Stimulated activated memory B cell treated with anti-CD40 and anti-IgM and Interleukin-4, amounts not matched to agents 10 μg/mL and 1 μg/mL and 100 μg/mL, for 72 hours (primary cell): ENCODE data around the gene MAN2A1.

Experiments
- ATAC-seq: fragments of 150-1000 bp; cut with Tn5 transposase; 2 replicates; pipeline ENCODE4 v1.10.0; 2021
- H3K27ac Mint-ChIP-seq: one replicate; pipeline ENCODE4 v1.8.0; 2022; ENCODE audit warnings: mild to moderate bottlenecking, mixed read lengths
- H3K27me3 Mint-ChIP-seq: one replicate; pipeline ENCODE4 v1.8.0; 2022; ENCODE audit warnings: mixed read lengths
- H3K36me3 Mint-ChIP-seq: one replicate; pipeline ENCODE4 v1.8.0; 2022; ENCODE audit warnings: mixed read lengths
- H3K4me1 Mint-ChIP-seq: one replicate; pipeline ENCODE4 v1.8.0; 2022; ENCODE audit warnings: mixed read lengths
- H3K4me3 Mint-ChIP-seq: one replicate; pipeline ENCODE4 v1.8.0; 2022; ENCODE audit warnings: mild to moderate bottlenecking, moderate library complexity, mixed read lengths
- H3K9me3 Mint-ChIP-seq: one replicate; pipeline ENCODE4 v1.8.0; 2022; ENCODE audit warnings: mixed read lengths

MAN2A1 gene

DNA sequence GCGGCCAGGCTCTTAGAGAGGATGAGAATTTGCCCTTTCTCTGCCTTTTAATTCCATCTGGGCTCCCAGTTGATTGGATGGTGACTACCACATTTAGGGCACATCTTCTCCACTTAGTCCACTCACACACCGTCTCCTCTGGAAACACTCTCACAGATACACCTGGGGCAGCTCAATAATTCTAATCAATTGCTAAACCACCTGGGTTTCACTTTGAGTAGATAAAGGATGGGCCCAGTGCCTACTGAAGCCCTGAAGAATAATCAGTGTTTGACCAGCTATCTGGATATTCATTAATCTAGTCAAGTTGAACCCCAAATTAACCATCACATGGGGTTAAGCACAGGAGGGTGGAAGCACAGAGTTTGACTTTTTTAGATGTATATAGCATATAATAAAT, 19.1 kb downstream of the MAN2A1 start:
- Mint-ChIP-seq H3K9me3 (no peaks in the 10 kb centered on the region), H3K4me1 (peaks cover 70% of the 10 kb centered on the region), H3K27me3 (no peaks in the 10 kb centered on the region), H3K27ac (no peak overlapping the region), H3K36me3 (peaks cover 38% of the 10 kb centered on the region), H3K4me3 (no peak overlapping the region)
- ATAC-seq, result no peak

DNA sequence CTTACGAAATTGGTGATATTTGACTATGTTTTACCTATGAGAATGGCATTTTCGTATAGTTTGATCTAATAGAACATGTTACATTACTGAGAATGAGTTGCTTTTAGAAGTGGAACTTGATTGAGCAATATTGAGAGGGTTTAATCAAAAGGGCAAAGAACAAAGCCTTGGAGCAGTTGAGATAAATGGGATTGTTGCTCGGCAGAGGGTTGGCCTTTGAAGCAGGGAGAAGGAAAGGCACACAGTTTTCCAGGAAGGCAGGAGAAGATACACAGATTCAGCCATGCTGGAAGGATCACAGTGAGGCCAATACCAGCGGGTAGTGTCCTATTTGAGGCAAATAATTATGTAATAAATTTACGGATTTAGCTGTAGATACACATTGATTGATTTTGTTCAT, 19.5 kb downstream of the MAN2A1 start:
- H3K27ac Mint-ChIP-seq, result no peak overlapping the region
- no peaks in the 10 kb centered on the region for H3K27me3 Mint-ChIP-seq
- peaks cover 70% of the 10 kb centered on the region for H3K4me1 Mint-ChIP-seq
- ATAC-seq, result no peak
- H3K9me3 Mint-ChIP-seq, result no peaks in the 10 kb centered on the region
- peaks cover 39% of the 10 kb centered on the region for H3K36me3 Mint-ChIP-seq
- H3K4me3 Mint-ChIP-seq, result no peak overlapping the region

DNA sequence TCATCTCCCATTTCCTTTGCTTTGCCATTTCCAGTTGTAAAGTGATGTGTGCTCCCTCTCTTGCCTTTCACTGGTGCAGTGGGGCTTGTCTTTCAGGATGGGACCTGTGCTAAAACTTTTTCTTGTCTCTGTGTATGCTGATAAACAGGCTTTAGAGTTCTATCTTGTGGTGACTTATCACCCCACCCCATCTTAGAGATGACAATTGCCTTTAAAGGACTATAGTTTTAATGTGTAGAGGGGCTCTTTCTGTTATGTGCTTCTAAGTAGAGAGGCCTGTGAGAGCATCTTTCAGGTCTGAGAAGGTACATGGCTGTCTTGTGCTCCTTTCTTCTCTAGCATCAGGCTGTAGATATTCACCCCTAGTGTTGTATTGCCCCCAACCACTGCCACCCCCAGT, 21.9 kb downstream of the MAN2A1 start:
- H3K9me3 Mint-ChIP-seq, result no peaks in the 10 kb centered on the region
- no peak overlapping the region for H3K27ac Mint-ChIP-seq
- ATAC-seq, result no peak
- no peak overlapping the region for H3K4me3 Mint-ChIP-seq
- peaks cover 52% of the 10 kb centered on the region for H3K4me1 Mint-ChIP-seq
- H3K36me3 Mint-ChIP-seq, result peaks cover 40% of the 10 kb centered on the region
- H3K27me3 Mint-ChIP-seq, result no peaks in the 10 kb centered on the region

DNA sequence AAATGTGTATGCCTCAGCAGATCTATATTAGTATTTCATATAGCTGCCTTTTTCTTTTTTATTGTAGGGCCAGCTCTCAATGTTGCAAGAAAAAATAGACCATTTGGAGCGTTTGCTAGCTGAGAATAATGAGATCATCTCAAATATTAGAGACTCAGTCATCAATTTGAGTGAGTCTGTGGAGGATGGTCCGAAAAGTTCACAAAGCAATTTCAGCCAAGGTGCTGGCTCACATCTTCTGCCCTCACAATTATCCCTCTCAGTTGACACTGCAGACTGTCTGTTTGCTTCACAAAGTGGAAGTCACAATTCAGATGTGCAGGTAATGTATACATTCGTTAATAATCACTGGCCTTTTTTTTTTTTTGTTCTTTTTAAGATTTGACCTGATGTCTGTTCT, 23.7 kb downstream of the MAN2A1 start:
- Mint-ChIP-seq H3K27me3 (no peaks in the 10 kb centered on the region), H3K36me3 (peaks cover 44% of the 10 kb centered on the region), H3K4me1 (peaks cover 35% of the 10 kb centered on the region), H3K4me3 (no peak overlapping the region), H3K9me3 (no peaks in the 10 kb centered on the region), H3K27ac (no peak overlapping the region)
- ATAC-seq, result no peak

DNA sequence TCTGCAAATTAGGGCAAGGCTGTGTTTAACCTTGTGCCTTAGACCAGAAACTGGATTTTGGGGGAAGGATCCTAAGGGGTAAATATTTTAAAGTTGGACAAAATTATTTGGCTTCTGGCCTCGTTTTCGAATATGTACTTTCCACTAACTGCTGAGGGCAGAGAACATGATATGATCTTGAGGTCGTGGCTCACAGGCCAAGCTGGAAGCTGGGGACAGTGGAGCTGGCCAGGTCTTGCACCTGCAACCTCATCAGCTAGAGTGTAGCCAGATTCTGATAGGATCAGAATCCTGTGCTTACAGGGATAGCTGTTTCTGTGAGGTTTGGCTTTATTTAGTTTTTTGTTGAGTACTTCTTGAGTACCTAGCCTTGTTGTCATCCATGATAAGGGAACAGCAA, 24.9 kb downstream of the MAN2A1 start:
- no peak overlapping the region for H3K27ac Mint-ChIP-seq
- H3K27me3 Mint-ChIP-seq, result no peaks in the 10 kb centered on the region
- no peaks in the 10 kb centered on the region for H3K9me3 Mint-ChIP-seq
- no peak for ATAC-seq
- peaks cover 23% of the 10 kb centered on the region for H3K4me1 Mint-ChIP-seq
- no peak overlapping the region for H3K4me3 Mint-ChIP-seq
- H3K36me3 Mint-ChIP-seq, result peaks cover 39% of the 10 kb centered on the region

DNA sequence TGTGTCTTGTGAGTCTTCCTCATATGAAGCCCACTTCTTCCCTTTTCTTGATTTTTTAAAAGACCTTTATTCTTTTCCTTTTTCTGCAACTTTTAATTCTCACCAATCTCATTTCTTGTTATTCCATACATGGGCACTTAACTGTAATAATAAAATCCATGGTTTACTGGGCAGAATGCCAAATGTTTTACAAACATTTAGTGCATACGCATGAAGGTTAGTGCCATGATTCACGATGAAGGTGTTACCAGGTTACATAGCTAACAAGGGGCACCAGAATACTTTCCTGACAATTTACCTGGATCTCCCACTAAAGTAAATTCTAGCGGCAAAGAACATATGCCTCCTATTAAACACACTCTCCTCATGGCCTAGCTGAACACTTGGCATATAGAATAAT, 28.5 kb downstream of the MAN2A1 start:
- Mint-ChIP-seq H3K27ac (no peak overlapping the region), H3K9me3 (no peaks in the 10 kb centered on the region), H3K4me3 (no peak overlapping the region), H3K36me3 (peaks cover 56% of the 10 kb centered on the region), H3K4me1 (peaks cover 14% of the 10 kb centered on the region), H3K27me3 (no peaks in the 10 kb centered on the region)
- ATAC-seq, result no peak

DNA sequence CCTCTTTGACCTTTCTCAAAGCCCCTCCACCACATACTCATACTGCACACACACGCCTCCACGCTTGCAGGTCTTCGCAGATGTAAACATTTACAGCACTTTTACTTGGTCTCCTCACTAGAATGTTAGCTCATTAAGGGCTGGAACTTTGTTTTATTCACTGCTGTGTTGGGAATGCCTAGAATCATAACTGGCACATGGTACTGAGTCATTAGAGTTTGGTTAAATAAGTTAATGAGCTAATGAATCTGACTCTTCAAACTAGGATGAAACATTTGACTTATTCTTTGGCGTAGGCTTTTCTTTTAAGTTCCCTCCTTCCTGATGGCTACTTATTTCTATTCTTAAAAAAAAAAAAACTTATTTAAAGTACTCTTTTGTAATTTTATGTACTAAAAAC, 28.9 kb downstream of the MAN2A1 start:
- no peak for ATAC-seq
- Mint-ChIP-seq H3K4me1 (peaks cover 19% of the 10 kb centered on the region), H3K27me3 (no peaks in the 10 kb centered on the region), H3K4me3 (no peak overlapping the region), H3K27ac (no peak overlapping the region), H3K9me3 (no peaks in the 10 kb centered on the region), H3K36me3 (peaks cover 58% of the 10 kb centered on the region)

DNA sequence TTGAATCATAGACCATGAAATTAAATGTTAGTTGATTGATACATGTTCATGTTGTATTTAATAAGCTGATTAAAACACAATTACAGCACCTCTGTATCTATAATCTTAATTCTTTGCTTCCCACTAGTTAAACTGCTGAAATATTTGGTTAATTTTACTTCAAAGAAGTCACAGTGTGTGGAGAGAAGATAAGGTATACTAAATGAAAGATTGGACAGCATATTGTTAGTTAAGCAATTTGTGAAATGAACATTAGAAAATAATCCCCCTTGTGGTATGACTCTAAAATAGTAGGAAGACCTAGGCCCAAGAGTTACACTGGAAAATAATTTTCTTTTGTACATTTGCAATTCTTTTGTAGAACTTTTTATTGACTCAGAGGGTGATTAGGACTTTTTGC, 30.3 kb downstream of the MAN2A1 start:
- Mint-ChIP-seq H3K27me3 (no peaks in the 10 kb centered on the region), H3K36me3 (peaks cover 52% of the 10 kb centered on the region), H3K4me1 (peaks cover 22% of the 10 kb centered on the region), H3K9me3 (no peaks in the 10 kb centered on the region), H3K27ac (no peak overlapping the region), H3K4me3 (no peak overlapping the region)
- ATAC-seq, result no peak

DNA sequence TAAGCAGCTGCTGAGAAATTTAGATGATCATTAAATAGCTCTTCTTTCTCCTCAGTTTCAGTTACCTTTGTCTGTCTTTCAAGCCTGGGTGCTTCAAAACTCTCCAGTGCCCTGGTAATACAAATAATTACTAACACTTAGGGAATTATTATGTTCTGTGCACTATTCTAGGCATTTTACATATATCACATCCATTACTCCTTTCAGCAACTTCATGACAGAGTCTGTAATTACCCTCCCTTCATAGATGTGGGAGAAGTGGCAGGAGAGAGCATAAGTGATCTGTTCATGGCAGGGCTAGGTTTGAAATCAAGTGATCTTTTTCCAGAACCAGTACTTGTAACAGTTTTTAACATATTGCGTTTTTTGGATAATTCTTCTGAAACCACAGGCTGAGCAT, 32.0 kb downstream of the MAN2A1 start:
- peaks cover 28% of the 10 kb centered on the region for H3K4me1 Mint-ChIP-seq
- peaks cover 52% of the 10 kb centered on the region for H3K36me3 Mint-ChIP-seq
- no peak for ATAC-seq
- no peak overlapping the region for H3K4me3 Mint-ChIP-seq
- H3K9me3 Mint-ChIP-seq, result no peaks in the 10 kb centered on the region
- no peak overlapping the region for H3K27ac Mint-ChIP-seq
- no peaks in the 10 kb centered on the region for H3K27me3 Mint-ChIP-seq

DNA sequence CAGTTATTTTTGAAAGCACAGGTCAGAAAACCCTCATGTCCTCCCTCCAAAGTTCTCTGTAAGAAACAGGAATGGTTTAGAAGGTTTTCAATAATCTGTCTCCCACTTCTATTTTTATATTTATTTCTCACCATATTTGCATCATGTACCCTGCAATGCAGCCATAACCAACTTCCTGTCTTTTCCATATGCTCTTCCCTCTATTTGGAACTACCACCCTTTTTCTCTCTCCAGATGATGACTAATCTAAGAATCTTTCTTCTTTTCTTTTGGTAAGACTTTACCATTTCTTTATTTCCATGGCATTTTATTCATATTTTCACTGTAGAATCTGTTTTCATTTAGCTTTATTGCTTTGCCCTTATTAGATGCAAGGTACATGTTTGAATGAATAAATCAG, 33.9 kb downstream of the MAN2A1 start:
- H3K4me1 Mint-ChIP-seq, result peaks cover 36% of the 10 kb centered on the region
- H3K36me3 Mint-ChIP-seq, result peaks cover 43% of the 10 kb centered on the region
- no peak for ATAC-seq
- no peaks in the 10 kb centered on the region for H3K9me3 Mint-ChIP-seq
- H3K4me3 Mint-ChIP-seq, result no peak overlapping the region
- no peaks in the 10 kb centered on the region for H3K27me3 Mint-ChIP-seq
- no peak overlapping the region for H3K27ac Mint-ChIP-seq

DNA sequence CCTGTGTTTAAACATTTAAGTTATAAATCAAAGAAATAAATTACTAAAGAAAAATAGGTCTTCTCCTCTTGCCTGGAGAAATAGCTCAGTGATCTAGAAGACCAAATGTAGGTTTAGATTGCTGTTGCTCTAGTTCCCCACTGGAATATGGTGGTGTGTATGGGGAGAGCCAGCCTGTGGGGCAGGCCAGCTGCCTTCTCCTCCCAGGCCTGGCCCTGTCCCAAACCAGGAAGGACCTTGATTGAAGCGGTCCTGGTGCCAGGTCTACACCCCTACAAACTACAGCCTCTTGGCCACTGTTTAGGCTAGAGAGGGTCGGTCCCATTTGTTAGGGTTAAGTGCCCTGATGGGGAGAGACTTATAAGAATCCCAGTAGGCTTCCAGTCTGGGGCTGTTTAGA, 35.4 kb downstream of the MAN2A1 start:
- H3K27me3 Mint-ChIP-seq, result no peaks in the 10 kb centered on the region
- ATAC-seq, result no peak
- peaks cover 36% of the 10 kb centered on the region for H3K4me1 Mint-ChIP-seq
- H3K9me3 Mint-ChIP-seq, result no peaks in the 10 kb centered on the region
- peaks cover 40% of the 10 kb centered on the region for H3K36me3 Mint-ChIP-seq
- no peak overlapping the region for H3K27ac Mint-ChIP-seq
- no peak overlapping the region for H3K4me3 Mint-ChIP-seq

DNA sequence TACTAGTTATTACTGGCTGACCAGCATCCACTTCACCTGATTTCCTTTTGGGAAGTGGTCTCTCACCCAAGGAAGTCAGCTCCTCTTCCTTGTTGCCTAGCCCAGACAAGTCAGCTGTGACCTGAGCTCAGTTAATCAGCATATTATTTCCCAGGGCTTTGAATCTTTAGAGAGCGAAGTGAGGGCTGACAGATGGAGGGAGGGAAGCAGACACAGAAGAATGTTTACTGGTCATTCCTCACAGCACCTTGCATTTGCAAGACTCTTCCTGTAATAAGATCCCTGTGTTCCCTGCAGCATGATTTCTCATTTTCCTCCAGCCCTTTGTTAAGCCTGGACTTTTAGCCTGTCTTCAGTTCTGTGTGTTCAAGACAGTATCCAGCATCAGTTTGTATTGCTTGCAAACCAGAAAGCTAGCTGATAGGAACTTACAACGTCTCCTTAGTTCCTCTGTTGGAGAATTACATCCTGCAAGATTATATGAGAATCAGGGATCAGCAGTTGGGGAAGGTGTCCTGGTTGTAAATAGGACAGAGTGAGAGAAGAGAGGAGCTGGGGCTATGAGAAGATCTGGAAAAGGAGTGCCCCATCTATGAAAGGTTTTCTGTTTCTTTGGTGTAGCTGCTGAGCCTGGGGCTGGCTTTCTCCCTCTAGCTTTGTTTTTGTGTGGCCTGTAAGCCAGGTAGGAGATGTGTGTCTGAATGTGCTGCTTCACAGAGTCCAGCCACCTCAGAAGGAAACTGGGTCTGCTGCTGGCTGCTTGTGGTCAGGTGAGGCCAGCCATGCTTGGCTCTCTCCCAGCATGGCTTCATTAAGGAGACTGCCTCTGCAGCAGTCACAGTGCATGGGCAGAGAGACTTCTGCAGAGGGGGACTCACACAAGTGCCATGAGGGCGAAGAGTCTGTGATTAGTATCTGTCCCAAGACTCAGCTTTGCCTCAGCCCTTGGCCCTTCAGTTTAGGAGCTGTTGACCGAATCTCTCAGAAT, 50.3 kb downstream of the MAN2A1 start:
- Mint-ChIP-seq H3K4me1 (peaks cover 45% of the 10 kb centered on the region), H3K4me3 (no peak overlapping the region), H3K27me3 (no peaks in the 10 kb centered on the region), H3K9me3 (no peaks in the 10 kb centered on the region), H3K27ac (peak overlapping the region; percentile 29), H3K36me3 (peaks cover 61% of the 10 kb centered on the region)
- ATAC-seq, result peak; percentile 67

DNA sequence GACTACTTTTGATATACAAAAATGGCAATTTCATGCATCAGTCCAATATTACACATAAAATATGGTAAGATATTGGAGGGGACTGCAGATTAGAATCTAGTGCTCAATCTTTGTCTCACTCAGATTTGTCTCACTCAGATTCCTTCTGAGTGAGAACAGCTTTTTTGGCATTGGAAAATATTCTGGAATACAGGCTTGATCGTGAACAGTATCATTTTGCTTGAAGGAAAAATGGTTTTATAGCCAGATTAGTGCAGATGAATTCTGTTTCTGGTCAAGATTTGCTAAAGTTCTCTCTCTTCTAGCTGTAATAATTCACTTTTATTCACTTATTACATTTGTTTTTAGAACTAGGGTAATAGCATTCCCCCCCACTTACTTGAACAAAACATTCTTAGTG, 51.2 kb downstream of the MAN2A1 start:
- H3K9me3 Mint-ChIP-seq, result no peaks in the 10 kb centered on the region
- no peak for ATAC-seq
- H3K27ac Mint-ChIP-seq, result no peak overlapping the region
- peaks cover 62% of the 10 kb centered on the region for H3K36me3 Mint-ChIP-seq
- H3K4me1 Mint-ChIP-seq, result peaks cover 46% of the 10 kb centered on the region
- H3K4me3 Mint-ChIP-seq, result no peak overlapping the region
- H3K27me3 Mint-ChIP-seq, result no peaks in the 10 kb centered on the region

DNA sequence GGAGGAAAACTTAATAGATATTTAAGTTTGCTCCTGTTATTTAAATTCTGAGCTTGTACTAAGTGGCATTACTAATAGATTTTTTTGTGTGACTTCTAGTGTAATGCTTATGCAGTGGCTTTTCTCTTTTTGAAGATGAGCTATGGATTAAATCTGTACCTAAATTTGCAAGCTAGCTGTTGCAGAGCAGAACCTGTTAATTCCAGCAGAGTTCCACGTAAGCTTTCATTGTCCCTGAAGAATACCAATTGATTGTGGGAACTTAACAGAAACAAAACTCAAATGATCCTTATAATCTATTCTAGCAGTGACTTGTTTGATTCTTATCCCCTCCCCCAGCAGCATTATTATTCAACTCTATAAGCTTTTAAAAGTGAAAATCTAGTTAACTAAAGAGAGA, 51.7 kb downstream of the MAN2A1 start:
- Mint-ChIP-seq H3K27ac (no peak overlapping the region), H3K4me1 (peaks cover 48% of the 10 kb centered on the region), H3K9me3 (no peaks in the 10 kb centered on the region), H3K4me3 (no peak overlapping the region), H3K27me3 (no peaks in the 10 kb centered on the region), H3K36me3 (peaks cover 65% of the 10 kb centered on the region)
- no peak for ATAC-seq

DNA sequence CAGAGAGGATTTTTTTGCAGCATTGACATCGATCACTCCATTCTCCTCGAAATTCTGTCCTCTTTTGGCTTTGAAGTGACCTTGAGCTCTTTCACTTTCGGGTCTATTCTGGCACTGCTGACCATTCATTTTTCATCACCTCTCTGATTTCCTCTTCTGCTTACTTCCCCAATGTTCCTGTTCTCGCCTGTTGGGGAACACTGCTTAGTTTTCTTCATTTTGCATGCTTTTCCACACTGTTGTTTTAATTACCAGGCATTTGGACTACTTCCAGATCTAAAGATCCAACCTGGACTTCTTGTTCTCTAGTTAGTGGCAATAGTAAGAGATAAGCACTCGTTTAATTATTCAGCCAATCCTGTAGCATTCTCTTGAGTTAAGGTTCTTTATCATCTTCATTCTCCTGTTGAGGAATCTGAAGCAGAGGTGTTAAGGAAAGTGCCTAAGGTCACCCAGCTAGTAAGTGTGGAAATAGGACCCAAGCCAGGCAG, 53.4 kb downstream of the MAN2A1 start:
- Mint-ChIP-seq H3K27me3 (no peaks in the 10 kb centered on the region), H3K4me1 (peaks cover 54% of the 10 kb centered on the region), H3K4me3 (no peak overlapping the region), H3K9me3 (no peaks in the 10 kb centered on the region), H3K36me3 (peaks cover 54% of the 10 kb centered on the region), H3K27ac (no peak overlapping the region)
- ATAC-seq, result no peak

DNA sequence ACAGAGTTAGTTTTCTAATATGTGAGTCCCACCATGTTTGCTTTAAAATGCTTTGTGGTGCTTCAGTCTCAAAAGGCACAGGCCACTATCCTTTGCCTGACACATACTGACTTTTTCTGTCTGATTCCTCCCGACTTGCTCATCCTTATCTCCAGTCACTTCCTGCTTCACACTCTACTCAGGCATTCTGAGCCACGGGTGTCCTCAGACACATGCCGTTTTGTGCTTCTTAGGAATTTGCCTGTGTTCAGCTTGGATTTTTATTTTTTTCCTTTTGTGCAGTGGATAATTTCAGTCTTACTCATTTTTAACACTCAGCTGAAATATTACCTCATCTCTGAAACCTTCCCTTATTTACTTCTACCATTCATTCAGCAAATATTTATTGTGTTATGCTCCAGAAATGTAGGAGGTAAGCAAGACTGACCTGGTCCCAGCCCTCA, 54.1 kb downstream of the MAN2A1 start:
- Mint-ChIP-seq H3K4me1 (peaks cover 60% of the 10 kb centered on the region), H3K27me3 (no peaks in the 10 kb centered on the region), H3K9me3 (no peaks in the 10 kb centered on the region), H3K4me3 (no peak overlapping the region), H3K27ac (no peak overlapping the region), H3K36me3 (peaks cover 50% of the 10 kb centered on the region)
- ATAC-seq, result no peak
